ENCODE data around the gene HELB.

HELB gene

DNA sequence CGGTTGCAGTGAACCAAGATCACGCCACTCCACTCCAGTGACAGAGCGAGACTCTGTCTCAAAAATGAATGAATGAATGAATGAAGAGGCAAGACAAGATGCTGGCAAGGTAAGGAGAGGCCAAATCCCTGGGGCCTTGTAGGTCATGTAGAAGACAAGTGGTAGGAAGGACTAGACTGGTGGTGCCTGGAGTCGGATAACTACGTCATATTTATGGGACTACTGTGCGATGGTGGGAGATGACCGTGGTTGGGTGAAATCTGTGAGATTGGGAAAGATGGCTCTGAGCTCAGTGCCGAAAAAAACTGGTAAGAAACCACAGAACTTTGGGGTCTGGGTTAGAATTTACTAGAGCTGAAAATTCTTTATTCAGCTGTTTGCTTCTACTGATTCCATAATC is 50.6 kb downstream of the HELB start:
- DNase-seq (ENCODE audit: extremely low spot score) = no peak
- ChIA-PET POLR2A (no interaction called here), CTCF (interaction anchor here (0.7 to 3.9 kb wide), 13 partner anchors 8 to 508 kb away, joined by 3 to 41 read pairs (median 5); partner anchors contain the start of gene HELB)
- TF ChIP-seq, protein P1, sequence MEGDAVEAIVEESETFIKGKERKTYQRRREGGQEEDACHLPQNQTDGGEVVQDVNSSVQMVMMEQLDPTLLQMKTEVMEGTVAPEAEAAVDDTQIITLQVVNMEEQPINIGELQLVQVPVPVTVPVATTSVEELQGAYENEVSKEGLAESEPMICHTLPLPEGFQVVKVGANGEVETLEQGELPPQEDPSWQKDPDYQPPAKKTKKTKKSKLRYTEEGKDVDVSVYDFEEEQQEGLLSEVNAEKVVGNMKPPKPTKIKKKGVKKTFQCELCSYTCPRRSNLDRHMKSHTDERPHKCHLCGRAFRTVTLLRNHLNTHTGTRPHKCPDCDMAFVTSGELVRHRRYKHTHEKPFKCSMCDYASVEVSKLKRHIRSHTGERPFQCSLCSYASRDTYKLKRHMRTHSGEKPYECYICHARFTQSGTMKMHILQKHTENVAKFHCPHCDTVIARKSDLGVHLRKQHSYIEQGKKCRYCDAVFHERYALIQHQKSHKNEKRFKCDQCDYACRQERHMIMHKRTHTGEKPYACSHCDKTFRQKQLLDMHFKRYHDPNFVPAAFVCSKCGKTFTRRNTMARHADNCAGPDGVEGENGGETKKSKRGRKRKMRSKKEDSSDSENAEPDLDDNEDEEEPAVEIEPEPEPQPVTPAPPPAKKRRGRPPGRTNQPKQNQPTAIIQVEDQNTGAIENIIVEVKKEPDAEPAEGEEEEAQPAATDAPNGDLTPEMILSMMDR (IDR thresholded peaks at IDR 0.05; ENCODE audit: control extremely low read depth, extremely low read depth, low read depth, missing control alignments) = no peak

DNA sequence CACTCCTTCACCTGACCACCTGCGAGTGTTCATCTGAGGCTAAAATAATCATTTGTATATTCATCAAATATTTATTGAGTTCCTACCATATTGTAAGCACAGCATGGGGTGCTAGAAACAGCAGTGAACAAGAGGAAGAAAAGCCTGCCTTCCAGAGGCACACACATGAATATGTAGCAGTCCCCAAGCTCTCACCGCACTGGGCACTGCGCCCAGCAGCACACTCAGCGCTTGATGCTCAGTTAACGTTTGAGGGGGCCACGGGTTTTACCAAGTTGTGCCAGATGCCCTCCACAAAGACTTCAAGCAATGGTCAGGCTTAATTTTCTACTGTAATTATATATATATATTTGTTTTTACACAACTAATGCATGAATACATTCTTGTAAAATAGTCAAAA is 52.0 kb downstream of the HELB start:
- POLR2A ChIA-PET = no interaction called here
- CTCF ChIA-PET = interaction anchor here (1.4 to 2.3 kb wide), 2 partner anchors 9 to 84 kb away, joined by 4 to 9 read pairs; no protein-coding TSS in a partner anchor
- TF ChIP-seq, protein P1 (IDR thresholded peaks at IDR 0.05; ENCODE audit: control extremely low read depth, extremely low read depth, low read depth, missing control alignments) = no peak
- no peak for DNase-seq (ENCODE audit: extremely low spot score)

DNA sequence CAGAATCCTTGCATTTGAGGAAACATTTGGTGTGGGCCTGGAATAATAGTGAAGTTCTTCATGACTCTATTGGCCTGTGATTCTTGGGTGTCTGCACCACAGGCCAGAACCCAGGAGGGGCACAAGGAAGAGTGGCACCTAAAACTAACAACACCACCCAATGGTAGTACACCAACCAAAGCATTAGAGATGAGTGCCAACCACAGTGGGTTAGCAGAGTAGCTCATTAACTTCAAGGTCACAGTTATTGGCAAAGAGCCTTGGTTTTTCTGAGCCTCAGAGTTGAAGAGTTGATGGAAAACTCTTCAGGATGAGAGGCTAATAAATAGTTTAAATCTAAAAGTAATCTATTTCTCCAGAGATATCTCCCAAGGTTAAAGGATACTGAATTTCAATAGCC is 57.0 kb downstream of the HELB start:
- ChIA-PET CTCF (interaction anchor here (1.1 to 1.5 kb wide), 3 partner anchors 9 to 14 kb away, joined by 3 to 4 read pairs (median 4); no protein-coding TSS in a partner anchor), POLR2A (no interaction called here)
- DNase-seq (ENCODE audit: extremely low spot score) = no peak
- TF ChIP-seq, protein P1 (IDR thresholded peaks at IDR 0.05; ENCODE audit: control extremely low read depth, extremely low read depth, low read depth, missing control alignments) = no peak

DNA sequence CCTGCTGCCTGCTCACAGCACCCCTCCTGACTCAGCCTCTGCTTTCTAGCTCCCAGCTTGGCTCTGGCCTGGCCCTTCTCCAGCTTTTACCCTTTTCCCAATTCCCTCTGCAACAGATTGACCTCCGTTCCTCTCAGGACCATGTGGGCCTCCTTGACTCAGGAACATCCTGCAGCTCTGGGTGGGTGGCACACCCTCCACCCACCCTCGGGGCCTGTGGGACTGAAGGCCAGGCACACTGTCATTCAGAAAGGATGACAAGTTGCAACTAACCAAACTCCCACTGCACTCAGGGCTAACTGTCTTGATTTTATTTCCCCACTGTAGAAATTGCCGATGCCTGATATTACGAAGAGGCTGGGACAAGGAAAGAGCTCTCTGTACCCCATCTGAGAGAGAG is 59.4 kb downstream of the HELB start:
- TF ChIP-seq, protein P1 (IDR thresholded peaks at IDR 0.05; ENCODE audit: control extremely low read depth, extremely low read depth, low read depth, missing control alignments) = no peak
- ChIA-PET POLR2A (interaction anchor here (0.6 kb wide), 2 partner anchors 8 to 10 kb away, joined by 5 to 11 read pairs; no protein-coding TSS in a partner anchor), CTCF (interaction anchor here (1.3 to 1.7 kb wide), 6 partner anchors 9 to 347 kb away, joined by 3 to 7 read pairs (median 5); no protein-coding TSS in a partner anchor)
- no peak for DNase-seq (ENCODE audit: extremely low spot score)

DNA sequence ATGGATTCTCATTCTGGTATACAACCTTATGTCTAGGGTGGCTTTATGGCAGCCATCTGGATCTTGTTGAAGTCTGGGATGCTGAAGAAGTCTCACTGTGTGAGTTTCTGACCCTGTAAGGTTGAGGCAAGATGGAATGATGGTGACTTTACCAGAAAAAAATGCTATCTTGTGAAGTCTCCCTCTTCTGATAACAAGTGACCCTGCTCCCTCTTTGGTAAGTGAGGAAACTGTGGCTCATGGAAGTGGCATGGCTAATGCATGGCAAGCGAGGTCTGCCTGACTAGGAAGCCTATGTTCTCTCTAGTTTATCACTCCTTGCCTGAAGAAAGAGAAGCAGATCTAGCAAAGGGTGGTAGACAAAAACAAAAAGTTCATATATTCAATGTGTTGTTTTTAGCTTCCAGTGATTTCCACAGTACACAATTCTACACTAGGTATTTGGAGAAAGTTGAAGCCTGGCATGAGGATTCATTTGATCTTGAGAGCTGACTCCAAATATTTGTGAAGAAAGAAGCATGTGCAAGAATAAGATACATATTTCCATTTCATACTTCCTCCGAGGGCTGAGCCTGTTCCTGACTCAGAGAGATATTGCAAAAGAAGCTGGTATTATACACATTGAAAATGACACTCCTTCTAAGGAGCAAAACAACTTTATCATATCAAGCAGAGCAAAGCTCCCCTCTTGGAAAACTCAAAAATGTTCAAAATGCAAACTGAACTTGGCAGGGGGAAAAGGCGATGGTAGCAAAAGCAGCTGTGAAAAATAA is 63.6 kb downstream of the HELB start:
- DNase-seq (ENCODE audit: extremely low spot score) = no peak
- TF ChIP-seq, protein P1 (IDR thresholded peaks at IDR 0.05; ENCODE audit: control extremely low read depth, extremely low read depth, low read depth, missing control alignments) = no peak
- POLR2A ChIA-PET = no interaction called here
- CTCF ChIA-PET = no interaction called here

DNA sequence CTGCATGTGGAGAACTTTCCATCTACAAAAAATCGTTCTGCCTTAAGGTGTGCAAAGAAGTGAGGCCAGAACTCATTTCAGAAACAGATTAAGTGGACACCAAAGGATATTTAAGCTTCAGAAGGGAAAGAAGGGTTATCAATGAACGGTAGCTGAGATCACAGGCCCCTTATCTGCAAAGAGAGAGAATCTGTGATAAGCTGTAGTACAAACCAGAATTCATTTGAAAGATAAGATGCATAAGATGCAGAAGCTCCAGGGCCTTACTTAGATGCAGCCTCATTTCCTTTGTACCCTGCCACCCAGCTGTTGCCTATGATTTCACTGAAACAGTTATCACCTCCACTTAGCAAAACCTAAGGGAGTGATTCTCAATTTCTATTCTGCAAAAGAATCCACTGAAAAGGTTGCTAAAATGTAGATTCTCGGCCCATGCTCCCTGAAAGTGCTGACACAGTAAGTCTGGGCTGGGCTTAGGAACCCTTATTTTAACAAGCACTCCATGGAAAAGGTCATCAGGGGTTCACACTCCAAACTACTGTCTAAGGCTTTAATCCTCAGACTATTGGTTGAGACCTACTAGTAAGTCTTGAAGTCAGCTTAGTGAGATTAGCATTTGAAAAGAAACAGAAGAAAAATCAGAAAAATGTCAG is 64.8 kb downstream of the HELB start:
- DNase-seq (ENCODE audit: extremely low spot score) = no peak
- CTCF ChIA-PET = interaction anchor here (1.0 to 1.3 kb wide), 2 partner anchors 11 to 342 kb away, joined by 3 to 4 read pairs; no protein-coding TSS in a partner anchor
- TF ChIP-seq, protein P1 (IDR thresholded peaks at IDR 0.05; ENCODE audit: control extremely low read depth, extremely low read depth, low read depth, missing control alignments) = no peak
- POLR2A ChIA-PET = no interaction called here

All from GM10248 (cell line).